Peyer's patch (tissue), 4 donors: ENCODE data around the gene VAV2. TPM values are rescaled to one million over a fixed set of nuclear protein-coding genes. Genes with fewer than 3 reads are reported as not detected.

Source experiments
- DNase-seq, 3 donors: peaks; one replicate each; pipeline ENCODE4 v3.0.0-alpha.2; 2017 to 2019
- H3K27ac ChIP-seq, 4 donors: fragments of 200-600 bp; sonication (generic); one replicate each; pipeline ENCODE4 v1.5.1; 2016 to 2019
- H3K27me3 ChIP-seq, 2 donors: fragments of 200-600 bp; sonication (generic); one replicate each; pipeline ENCODE4 v1.5.1; 2019
- H3K36me3 ChIP-seq, 3 donors: fragments of 200-600 bp; sonication (generic); one replicate each; pipeline ENCODE4 v1.5.1; 2016 to 2019
- H3K4me1 ChIP-seq, 4 donors: fragments of 200-600 bp; sonication (generic); one replicate each; pipeline ENCODE4 v1.5.1; 2016 to 2019
- H3K4me3 ChIP-seq, 4 donors: fragments of 200-600 bp; sonication (generic); 1 replicate in 3 of 4; 2 replicates in 1 of 4; pipeline ENCODE4 v1.5.1; 2016 to 2019; ENCODE audit warnings: mild to moderate bottlenecking in 1 of 4
- H3K9me3 ChIP-seq, 4 donors: fragments of 200-600 bp; sonication (generic); one replicate each; pipeline ENCODE4 v1.5.1; 2016 to 2019; ENCODE audit warnings: mild to moderate bottlenecking in 1 of 4
- CTCF ChIP-seq, 6 experiments: fragments of 450-650 bp in 4 of 6; fragments of 200-600 bp in 2 of 6; sonication (generic) in 1 of 6; IDR thresholded peaks; one replicate each; pipeline ENCODE4 v1.5.1; 2017 to 2019; ENCODE audit warnings: antibody characterized with exemption in 6 of 6, mild to moderate bottlenecking in 3 of 6, moderate library complexity in 1 of 6
- POLR2A ChIP-seq, 2 donors: fragments of 450-650 bp; IDR thresholded peaks; one replicate each; pipeline ENCODE4 v1.5.1; 2017; ENCODE audit warnings: antibody characterized with exemption in 2 of 2, mild to moderate bottlenecking in 2 of 2, moderate library complexity in 2 of 2
- total RNA-seq, 4 donors: library from RNA; depleted of rRNA; stranded (reverse); fragments of >200 nt; gene quantifications; one replicate each; pipeline ENCODE4 v1.1.0, GENCODE V29; 2016

VAV2 gene
- total RNA-seq, 4 donors from 2014 or later = 47.9 to 61.8 (median 58.9) TPM

- TF ChIP-seq CTCF (IDR thresholded peaks at IDR 0.05) = no peak
- no peak for TF ChIP-seq POLR2A (IDR thresholded peaks at IDR 0.05)
- H3K4me3 ChIP-seq = no peak overlapping the region
- no peaks in the 10 kb centered on the region for H3K4me1 ChIP-seq
- no peak overlapping the region for H3K27ac ChIP-seq
- H3K27me3 ChIP-seq = no peaks in the 10 kb centered on the region
- DNase-seq = no peak
- no peaks in the 10 kb centered on the region for H3K36me3 ChIP-seq
- no peaks in the 10 kb centered on the region for H3K9me3 ChIP-seq
These were observed 18.4 kb upstream of the VAV2 start for GRCh38 chr9:134010310-134011173.

- H3K36me3 ChIP-seq = no peaks in the 10 kb centered on the region
- no peaks in the 10 kb centered on the region for H3K9me3 ChIP-seq
- H3K4me3 ChIP-seq = no peak overlapping the region
- H3K27ac ChIP-seq = no peak overlapping the region
- H3K4me1 ChIP-seq = no peaks in the 10 kb centered on the region
- no peak for DNase-seq
- no peak for TF ChIP-seq POLR2A (IDR thresholded peaks at IDR 0.05)
- no peaks in the 10 kb centered on the region for H3K27me3 ChIP-seq
These were observed 15.4 kb upstream of the VAV2 start for GRCh38 chr9:134007571-134007970.

- no peaks in the 10 kb centered on the region for H3K9me3 ChIP-seq
- H3K36me3 ChIP-seq = no peaks in the 10 kb centered on the region
- no peaks in the 10 kb centered on the region for H3K4me1 ChIP-seq
- H3K27me3 ChIP-seq = no peaks in the 10 kb centered on the region
- TF ChIP-seq POLR2A (IDR thresholded peaks at IDR 0.05) (no peak), CTCF (IDR thresholded peaks at IDR 0.05) (no peak)
- no peak overlapping the region for H3K27ac ChIP-seq
- DNase-seq = no peak
- H3K4me3 ChIP-seq = no peak overlapping the region
These were observed 15.0 kb upstream of the VAV2 start for GRCh38 chr9:134007150-134007549.

- no peaks in the 10 kb centered on the region for H3K36me3 ChIP-seq
- H3K27me3 ChIP-seq = no peaks in the 10 kb centered on the region
- H3K4me1 ChIP-seq = no peaks in the 10 kb centered on the region
- no peak for TF ChIP-seq POLR2A (IDR thresholded peaks at IDR 0.05)
- no peak for TF ChIP-seq CTCF (IDR thresholded peaks at IDR 0.05)
- H3K9me3 ChIP-seq = no peaks in the 10 kb centered on the region
- no peak for DNase-seq
- H3K4me3 ChIP-seq = no peak overlapping the region
- no peak overlapping the region for H3K27ac ChIP-seq
These were observed 13.3 kb upstream of the VAV2 start for GRCh38 chr9:134005381-134005780.

GRCh38 chr9:134004881-134005280, 12.8 kb upstream of the VAV2 start:
- H3K4me1 ChIP-seq = no peaks in the 10 kb centered on the region
- DNase-seq = no peak
- TF ChIP-seq POLR2A (IDR thresholded peaks at IDR 0.05) (no peak), CTCF (IDR thresholded peaks at IDR 0.05) (no peak)
- H3K27ac ChIP-seq = no peak overlapping the region
- no peaks in the 10 kb centered on the region for H3K9me3 ChIP-seq
- no peaks in the 10 kb centered on the region for H3K27me3 ChIP-seq
- no peaks in the 10 kb centered on the region for H3K36me3 ChIP-seq
- H3K4me3 ChIP-seq = no peak overlapping the region

- DNase-seq = no peak
- Histone ChIP-seq H3K9me3 (no peaks in the 10 kb centered on the region), H3K27ac (no peak overlapping the region), H3K4me3 (no peak overlapping the region), H3K27me3 (no peaks in the 10 kb centered on the region), H3K4me1 (no peaks in the 10 kb centered on the region), H3K36me3 (no peaks in the 10 kb centered on the region)
- TF ChIP-seq CTCF (IDR thresholded peaks at IDR 0.05) = no peak
- TF ChIP-seq POLR2A (IDR thresholded peaks at IDR 0.05) = no peak
These were observed 12.2 kb upstream of the VAV2 start for GRCh38 chr9:134004131-134004873.
